Epithelial cell of esophagus (primary cell): ENCODE results near the gene CCDC97.
"Not testable (repeated sequence)": the region's sequence is repeated elsewhere in the genome, so short reads cannot be mapped to it uniquely, and the experiment has no call there.

Experiments used
- DNase-seq: peaks from one replicate; pipeline ENCODE4 v3.0.0; 2010; ENCODE audit warnings: low read depth
- H3K4me3 ChIP-seq: 2 replicates; pipeline ENCODE4 v1.5.1; 2011; ENCODE audit warnings: mild to moderate bottlenecking, low read length, control low read depth
- CTCF ChIP-seq: IDR thresholded peaks from 2 replicates; pipeline ENCODE4 v1.5.1; 2011; ENCODE audit warnings: low read depth, mild to moderate bottlenecking, low read length, control low read depth, inconsistent platforms; ENCODE audit not compliant: insufficient read depth; ENCODE audit errors: missing control alignments

The CCDC97 gene

GRCh38 chr19:41366089-41366488 is 56.1 kb downstream of the CCDC97 start:
- DNase-seq = no peak
- TF ChIP-seq CTCF = peak; percentile 12
- no peak overlapping the region for H3K4me3 ChIP-seq

DNA sequence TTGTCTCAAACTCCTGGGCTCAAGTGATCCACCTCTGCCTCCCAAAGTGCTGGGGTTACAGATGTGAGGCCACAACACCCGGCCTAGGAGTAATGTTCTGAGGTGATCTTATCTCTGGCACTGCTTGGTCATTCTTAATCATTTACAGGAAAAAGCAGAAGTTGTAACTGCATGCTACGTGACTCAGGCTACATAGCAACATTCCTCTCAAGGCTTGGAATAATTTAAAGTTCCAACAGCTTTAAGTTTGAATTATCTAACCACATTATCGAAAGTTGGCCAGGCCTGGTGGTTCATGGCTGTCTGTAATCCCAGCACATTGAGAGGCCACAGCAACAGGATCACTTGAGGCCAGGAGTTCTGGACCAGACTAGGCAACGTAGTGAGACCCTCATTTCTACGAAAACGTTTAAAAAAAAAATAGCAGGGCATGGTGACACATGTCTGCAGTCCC is 57.9 kb downstream of the CCDC97 start:
- H3K4me3 ChIP-seq = no peak overlapping the region
- TF ChIP-seq CTCF = no peak
- DNase-seq = peak; percentile 90

- no peak for DNase-seq
- TF ChIP-seq CTCF = no peak
Measured at GRCh38 chr19:41369769-41370168, 59.8 kb downstream of the CCDC97 start.

DNA sequence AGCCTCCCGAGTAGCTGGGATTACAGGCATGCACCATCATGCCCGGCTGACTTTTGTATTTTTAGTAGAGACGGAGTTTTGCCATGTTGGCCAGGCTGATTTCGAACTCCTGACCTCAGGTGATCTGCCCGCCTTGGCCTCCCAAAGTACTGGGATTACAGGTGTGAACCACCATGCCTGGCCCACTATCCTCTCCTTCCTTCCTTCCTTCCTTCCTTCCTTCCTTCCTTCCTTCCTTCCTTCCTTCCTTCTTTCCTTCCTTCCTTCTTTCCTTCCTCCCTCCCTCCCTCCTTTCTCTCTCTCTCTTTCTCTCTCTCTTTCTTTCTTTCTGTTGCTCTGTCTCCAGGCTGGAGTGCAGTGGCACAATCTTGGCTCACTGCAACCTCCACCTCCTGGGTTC is 61.1 kb downstream of the CCDC97 start:
- not testable (repeated sequence) for H3K4me3 ChIP-seq, DNase-seq

More at GRCh38 chr19:41369769-41370168, 59.8 kb downstream of the CCDC97 start:
- H3K4me3 ChIP-seq = no peak overlapping the region

DNA sequence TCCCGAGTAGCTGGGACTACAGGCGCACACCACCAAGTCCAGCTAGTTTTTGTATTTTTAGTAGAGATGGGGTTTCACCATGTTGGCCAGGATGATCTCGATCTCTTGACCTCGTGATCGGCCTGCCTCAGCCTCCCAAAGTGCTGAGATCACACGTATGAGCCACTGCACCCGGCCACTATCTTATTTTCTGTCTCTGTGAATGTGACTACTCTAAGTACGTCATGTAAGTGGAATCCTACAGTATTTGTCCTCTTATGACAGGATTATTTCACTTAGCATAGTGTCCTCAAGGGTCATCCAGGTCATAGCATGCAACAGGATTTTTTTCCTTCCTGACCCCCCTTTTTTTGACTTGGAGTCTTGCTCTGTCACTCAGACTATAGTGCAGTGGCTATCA is 61.6 kb downstream of the CCDC97 start:
- no peak for DNase-seq
- TF ChIP-seq CTCF = no peak
- no peak overlapping the region for H3K4me3 ChIP-seq

- no peak overlapping the region for H3K4me3 ChIP-seq
- DNase-seq = no peak
- no peak for TF ChIP-seq CTCF
Measured at GRCh38 chr19:41372501-41372900, 62.5 kb downstream of the CCDC97 start.

DNA sequence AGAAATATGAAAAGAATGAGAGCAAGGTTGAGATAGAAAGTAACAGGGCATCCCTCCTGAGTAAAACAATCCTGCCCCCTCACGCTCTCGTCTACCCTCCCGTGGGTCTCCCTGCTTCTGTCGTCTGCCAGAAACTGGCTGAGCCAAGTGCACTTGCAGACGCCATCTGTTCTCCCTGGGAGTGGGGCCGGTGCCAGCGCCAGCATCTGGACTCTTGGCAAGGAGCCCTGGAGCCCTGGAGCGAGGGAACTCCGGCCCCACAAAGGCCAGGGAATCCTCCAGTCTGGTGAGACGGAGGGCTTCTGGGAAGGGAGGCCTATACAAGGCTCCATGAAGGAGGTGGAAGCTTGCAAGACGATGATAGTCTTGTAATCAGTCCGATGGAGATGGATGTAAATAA is 64.0 kb downstream of the CCDC97 start:
- no peak for TF ChIP-seq CTCF
- no peak overlapping the region for H3K4me3 ChIP-seq
- peak; percentile 48 for DNase-seq
